ENCODE results near the gene BEX3.
"Not testable (repeated sequence)": the region's sequence is repeated elsewhere in the genome, so short reads cannot be mapped to it uniquely, and the experiment has no call there.

The BEX3 gene

DNA sequence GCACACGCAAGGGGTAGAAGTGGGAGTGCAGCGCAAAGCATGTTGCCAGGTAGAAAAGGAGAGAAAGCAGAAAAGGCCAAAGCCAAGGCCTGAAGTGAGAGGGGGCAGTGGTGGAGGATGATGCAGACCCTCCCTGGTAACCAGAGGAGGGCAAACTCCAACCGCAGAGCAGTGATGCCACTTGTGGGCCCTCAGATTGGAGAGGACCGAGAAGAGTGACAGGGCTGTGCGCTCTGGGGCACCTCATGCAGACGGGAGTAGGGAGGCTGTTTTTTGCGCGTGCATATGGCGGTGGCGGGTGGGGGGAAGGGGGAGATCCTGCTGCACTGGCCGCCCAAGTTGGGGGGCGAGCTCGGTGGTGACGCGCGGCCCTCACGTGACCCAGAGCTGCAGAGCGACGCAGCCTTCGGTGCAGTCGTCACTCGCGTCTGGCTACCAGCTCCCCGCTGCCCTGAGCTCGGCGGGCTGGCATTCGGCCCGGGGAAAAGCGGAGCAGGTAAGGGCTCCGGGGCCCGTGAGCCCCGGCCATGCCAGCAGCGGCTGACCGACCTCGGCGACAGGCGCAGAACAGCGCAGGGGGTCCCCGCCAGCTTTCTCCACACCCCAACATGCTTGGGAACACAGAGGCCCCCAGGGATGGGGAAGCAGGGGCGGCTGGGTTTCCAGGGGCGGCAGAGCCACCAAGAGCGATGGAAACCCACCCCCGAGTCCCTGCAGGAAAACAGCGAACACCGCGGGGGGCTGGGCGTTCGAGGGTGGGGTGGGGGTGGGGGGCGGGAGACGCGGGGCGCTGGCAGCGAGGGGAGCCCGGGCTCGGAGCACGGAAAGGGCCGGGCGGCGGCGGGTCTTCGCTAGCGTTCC, at the start of gene BEX3:
Gene BEX3, plus strand, starts transcription at position 421 of the 861 bp plus-strand sequence. CDS start 984 bp downstream, outside the sequence.
- peak in 2 of 4 experiments; percentile 19 to 41 for DNase-seq

- no peak for DNase-seq
Observed at GRCh38 chrX:103329991-103330390, 46.3 kb upstream of the BEX3 start, which contains the start of gene TCEAL7. Gene TCEAL7, plus strand, starts transcription at chrX:103330239. Its CDS starts 1,165 bp downstream, at chrX:103331404.

DNA sequence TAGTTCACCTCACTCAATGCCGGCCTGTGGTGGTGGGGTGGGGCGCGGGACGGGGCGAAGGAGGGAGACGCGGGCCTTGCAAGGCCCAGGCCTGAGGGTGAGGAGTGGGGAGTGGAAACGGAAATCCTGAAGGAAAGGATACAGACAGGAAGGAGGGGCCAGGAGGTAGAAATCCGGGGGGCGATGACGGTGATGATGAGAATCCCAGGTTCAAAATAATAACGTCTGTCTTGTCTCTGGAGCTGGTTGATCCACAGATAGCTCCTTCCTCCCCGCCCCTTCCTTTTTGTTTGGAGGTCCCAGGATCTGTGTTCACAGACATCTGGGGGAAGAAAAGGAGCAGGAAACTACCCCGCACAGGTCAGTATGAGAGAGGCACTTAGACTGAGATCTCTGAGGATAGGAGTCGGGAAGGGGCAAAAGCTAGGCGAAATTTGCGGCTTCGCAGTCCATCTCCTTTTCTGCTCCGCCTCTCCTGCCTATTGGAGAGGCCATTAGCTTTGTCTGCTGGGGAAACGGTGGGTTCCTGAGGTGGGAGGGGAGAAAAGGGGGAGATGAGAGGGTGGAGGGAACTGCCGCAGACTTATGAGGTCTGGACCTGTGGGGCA, 45.6 kb upstream of the BEX3 start:
- no peak for DNase-seq

GRCh38 chrX:103338663-103339062, 37.7 kb upstream of the BEX3 start:
- no peak for DNase-seq

GRCh38 chrX:103343105-103343504, 33.2 kb upstream of the BEX3 start:
- DNase-seq = peak in 3 of 4 experiments; percentile 1 to 7 (median 5)

DNA sequence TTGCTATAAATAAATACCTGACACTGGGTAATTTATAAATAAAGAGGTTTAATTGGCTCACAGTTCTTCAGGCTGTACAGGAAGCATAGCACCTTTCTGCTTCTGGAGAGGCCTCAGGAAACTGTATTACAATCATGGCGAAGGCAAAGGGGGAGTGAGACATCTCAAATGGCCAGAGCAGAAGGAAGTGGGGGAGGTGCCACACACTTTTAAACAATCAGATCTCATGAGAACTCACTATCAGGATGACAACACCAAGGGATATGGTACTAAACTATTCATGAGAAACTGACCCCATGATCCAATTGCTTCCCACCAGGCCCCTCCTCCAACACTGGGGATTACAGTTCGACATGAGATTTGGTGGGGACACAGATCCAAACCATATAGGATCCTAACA, 31.7 kb upstream of the BEX3 start:
- no peak for DNase-seq

GRCh38 chrX:103347682-103348397, 28.5 kb upstream of the BEX3 start:
- no peak for DNase-seq

DNA sequence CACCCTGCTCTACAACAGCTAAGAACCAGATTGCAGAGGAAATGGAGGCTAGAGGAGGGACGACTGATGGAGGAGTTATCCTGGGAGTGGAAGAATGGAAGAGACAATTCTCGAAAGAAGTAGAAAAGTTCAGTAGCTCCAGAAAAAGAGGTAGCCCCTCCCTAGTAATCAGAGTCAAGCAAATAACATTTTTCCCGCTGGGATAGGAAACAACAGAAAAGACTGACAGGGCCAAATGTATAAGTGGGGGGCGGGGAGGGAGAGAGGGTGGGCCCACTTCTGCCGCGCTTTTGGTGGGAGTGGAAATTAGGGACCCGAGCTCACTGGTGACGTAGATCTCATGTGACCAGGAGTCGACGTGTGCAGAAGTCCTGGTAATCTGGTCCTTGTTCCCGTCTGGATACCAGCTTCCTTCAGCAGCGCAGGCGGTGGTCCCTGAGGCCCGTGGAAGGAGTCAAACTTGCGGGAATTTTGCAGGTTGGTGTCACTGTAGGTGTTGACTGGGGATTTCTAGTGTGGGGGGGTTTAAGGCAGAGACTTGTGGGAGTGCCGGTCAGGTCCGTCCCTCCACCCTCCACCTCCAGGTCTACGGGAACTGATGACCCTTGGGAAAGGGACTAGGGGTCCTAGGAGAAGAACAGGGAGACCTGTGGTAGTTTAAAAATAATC, 20.1 kb upstream of the BEX3 start, which contains the start of gene TCEAL9:
Gene TCEAL9, plus strand, starts transcription at position 377 of the 669 bp plus-strand sequence. CDS start 1,179 bp downstream, outside the sequence.
- DNase-seq = no peak

DNA sequence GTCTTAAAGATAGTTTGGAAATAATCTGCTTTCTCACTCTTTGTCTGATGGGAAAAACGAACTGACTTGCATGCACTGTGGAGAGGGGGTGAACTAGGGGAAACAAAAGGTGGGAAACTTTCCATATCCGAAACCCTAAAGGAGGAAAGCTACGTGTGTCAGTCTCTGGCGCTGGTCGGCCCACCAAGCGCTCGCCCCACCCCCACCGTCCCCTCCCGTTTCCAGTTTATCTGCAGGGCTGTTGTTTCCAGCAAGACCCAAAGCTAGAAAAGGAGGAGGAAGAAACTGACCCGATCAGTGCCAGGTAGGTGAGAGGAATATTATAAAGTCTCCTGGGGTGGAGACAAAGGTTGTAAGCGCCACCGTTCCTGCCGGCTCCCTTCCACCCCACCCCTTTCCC, 19.5 kb upstream of the BEX3 start:
- no peak for DNase-seq

DNA sequence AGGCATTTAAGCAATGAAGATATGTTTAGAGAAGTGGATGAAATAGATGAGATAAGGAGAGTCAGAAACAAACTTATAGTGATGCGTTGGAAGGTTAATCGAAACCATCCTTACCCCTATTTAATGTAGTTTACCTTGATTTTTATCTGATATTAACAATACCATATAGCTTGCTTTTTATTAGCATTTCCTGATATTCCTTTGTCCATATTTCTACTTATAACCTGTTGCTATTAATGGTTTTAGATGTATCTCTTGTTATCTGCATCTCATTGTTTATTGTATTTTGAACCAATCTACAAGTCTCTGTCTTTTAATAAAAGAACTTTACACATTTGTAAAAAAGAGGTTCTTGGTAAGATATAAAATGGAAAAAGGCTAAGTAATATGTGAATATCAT, 18.5 kb upstream of the BEX3 start:
- DNase-seq = no peak

DNA sequence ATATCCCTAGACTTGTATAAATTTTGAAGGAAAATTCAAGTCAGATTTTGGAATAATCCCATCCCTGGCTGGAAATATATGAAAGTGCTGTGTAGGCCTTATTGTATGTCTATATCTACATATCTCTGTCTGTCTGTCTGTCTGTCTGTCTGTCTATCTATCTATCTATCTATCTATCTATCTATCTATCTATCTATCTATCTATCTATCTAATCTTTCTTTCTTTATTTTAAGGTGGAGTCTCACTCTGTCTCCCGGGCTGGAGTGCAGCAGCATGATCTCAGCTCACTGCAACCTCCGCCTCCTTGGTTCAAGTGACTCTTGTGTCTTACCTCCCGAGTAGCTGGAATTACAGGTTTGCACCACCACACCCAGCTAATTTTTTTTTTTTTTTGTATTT, 16.7 kb upstream of the BEX3 start:
- not testable (repeated sequence) for DNase-seq

DNA sequence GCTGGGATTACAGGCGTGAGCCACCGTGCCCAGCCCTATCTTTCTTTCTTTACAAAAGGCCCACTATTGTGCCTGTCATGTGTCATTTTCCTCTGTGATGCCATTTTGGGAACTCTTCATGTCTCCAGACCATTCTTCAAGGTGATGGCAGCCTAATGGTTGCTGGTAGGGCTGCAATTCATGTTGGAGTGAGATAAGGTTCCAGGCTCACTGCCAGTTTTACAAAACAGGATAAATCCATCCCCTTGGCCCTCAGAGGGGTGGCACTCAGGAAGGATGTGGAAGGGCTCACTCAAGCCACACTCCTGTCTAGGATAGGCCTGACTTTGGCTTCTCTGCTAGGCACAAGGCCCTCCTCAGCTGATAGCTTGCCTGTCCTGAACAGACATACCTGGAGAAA, 16.2 kb upstream of the BEX3 start:
- no peak for DNase-seq

GRCh38 chrX:103360916-103361315, 15.4 kb upstream of the BEX3 start:
- no peak for DNase-seq

DNA sequence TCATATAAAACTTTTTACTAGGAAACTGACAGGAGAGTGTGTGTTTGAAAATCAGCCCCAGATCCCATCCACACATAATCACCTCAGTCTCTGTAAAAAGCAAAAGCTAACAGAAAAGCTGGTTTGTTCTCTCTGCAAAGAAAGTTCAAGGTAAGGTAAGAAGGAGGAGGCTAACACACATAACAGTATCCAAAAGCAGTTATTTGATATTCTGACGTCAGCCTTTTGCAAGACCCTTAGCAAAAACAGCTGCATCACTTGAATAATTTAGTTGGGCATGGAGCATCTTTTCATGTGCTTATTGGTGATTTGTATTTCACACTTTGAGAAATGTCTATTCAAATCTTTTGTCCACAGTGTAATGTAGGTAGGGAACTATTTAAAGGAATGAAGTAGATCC, 14.5 kb upstream of the BEX3 start:
- DNase-seq = no peak

GRCh38 chrX:103362474-103362873, 13.9 kb upstream of the BEX3 start:
- no peak for DNase-seq

DNA sequence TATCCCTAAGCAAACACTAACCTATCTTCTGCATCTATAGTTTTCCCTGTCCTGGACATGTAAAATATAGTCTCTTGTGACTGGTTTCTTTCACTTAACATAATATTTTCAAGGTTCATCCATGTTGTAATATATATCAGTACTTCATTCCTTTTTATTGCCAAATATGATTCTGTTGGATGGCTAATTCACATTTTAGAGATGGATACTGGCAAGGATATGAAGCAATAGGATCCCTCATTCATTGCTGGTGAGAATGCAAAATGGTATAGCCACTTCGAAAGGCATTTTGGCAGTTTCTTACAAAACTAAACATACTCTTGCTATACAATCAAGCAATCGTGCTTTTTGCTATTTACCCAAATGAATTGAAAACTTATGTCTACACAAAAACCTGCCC, 13.3 kb upstream of the BEX3 start:
- no peak for DNase-seq

- DNase-seq = no peak
Observed at GRCh38 chrX:103367502-103367901, 8.8 kb upstream of the BEX3 start.

GRCh38 chrX:103369479-103369878, 6.9 kb upstream of the BEX3 start:
- no peak for DNase-seq

DNA sequence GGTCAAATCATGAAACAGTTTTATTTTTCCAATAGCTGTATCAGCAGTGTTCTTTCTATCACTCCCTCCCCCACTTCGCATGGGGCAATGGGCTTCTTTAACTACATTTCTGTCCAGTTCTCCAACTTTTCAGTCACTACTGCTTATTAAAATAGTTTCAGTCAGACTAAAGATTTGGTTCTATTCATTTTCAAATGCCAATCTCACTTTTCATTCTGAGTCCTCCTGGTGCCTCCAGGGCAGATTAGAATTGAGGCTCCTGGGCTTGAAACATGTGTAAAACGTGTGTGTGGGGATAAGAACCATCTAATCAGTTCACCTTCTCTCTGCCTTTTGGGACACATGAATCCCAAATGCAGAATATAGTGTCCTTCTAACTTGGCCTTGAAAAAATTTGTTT, 3.5 kb upstream of the BEX3 start:
- no peak for DNase-seq

GRCh38 chrX:103373581-103373980, 2.8 kb upstream of the BEX3 start:
- no peak for DNase-seq

- DNase-seq = peak in 1 of 4 experiments; percentile 5
Observed at GRCh38 chrX:103376979-103377324, 614 bp downstream of the BEX3 start.

GRCh38 chrX:103378990-103379389, 2.7 kb downstream of the BEX3 start:
- DNase-seq = no peak

GRCh38 chrX:103382877-103383276, 6.5 kb downstream of the BEX3 start:
- DNase-seq = no peak

Data from activated naive CD4-positive, alpha-beta T cell (primary cell).